ENCODE measurements around the gene GPR132. TPM values are rescaled to one million over a fixed set of nuclear protein-coding genes. Genes with fewer than 3 reads are reported as not detected.

GPR132 gene
- total and polyA plus RNA-seq, 2 donors (not counting 1 experiment from before 2014, with no cell fraction given), result 38.6 to 54.5 TPM

GRCh38 chr14:105045710-105046326 is 19.4 kb downstream of the GPR132 start:
- Mint-ChIP-seq H3K4me3 (peak overlapping the region; percentile 1), H3K9me3 (ENCODE audit: insufficient read depth) (no peaks in the 10 kb centered on the region), H3K27ac (peak overlapping the region; percentile 28), H3K4me1 (peaks cover 10% of the 10 kb centered on the region), H3K27me3 (no peaks in the 10 kb centered on the region)
- H3K27me3 ChIP-seq (replicated peaks in 1 of 4; ENCODE audit: control extremely low read depth in 1 of 4, control insufficient read depth in 3 of 4, insufficient read depth in 4 of 4, low read length in 3 of 4), result peaks cover 0 to 9% (median 0%) of the 10 kb centered on the region in 4 experiments
- POLR2A ChIA-PET, result interaction anchor here (0.7 to 1.8 kb wide), 4 partner anchors 16 to 154 kb away, joined by 3 to 7 read pairs (median 5); partner anchors contain the start of gene CLBA1
- H4K20me1 ChIP-seq (ENCODE audit: control insufficient read depth, insufficient read depth, low read length, poor library complexity, severe bottlenecking), result peaks cover 37% of the 10 kb centered on the region
- H3K4me2 ChIP-seq (replicated peaks; ENCODE audit: low read depth, low read length, poor library complexity, severe bottlenecking), result peak overlapping the region; percentile 65
- peaks cover 0 to 3% (median 0%) of the 10 kb centered on the region in 3 donors for H3K9me3 ChIP-seq (ENCODE audit: control extremely low read depth in 1 of 3, control insufficient read depth in 2 of 3, insufficient read depth in 1 of 3, low read length in 2 of 3)
- DNase-seq (peak; percentile 95), ATAC-seq (ENCODE audit: low read depth) (peak; percentile 94)
- peaks cover 0 to 17% of the 10 kb centered on the region in 2 experiments for H3K36me3 ChIP-seq (replicated peaks in 1 of 2; ENCODE audit: control extremely low read depth in 1 of 2, control insufficient read depth in 1 of 2, extremely low read depth in 1 of 2, insufficient read depth in 2 of 2, low read length in 1 of 2)
- no peak overlapping the region for H2AFZ ChIP-seq (ENCODE audit: insufficient read depth, low read depth, low read length, poor library complexity, severe bottlenecking)
- peak; percentile 100 for TF ChIP-seq CTCF (IDR thresholded peaks at IDR 0.05)
- TF ChIP-seq EZH2 (IDR thresholded peaks at IDR 0.05; ENCODE audit: borderline replicate concordance, insufficient read depth, low read depth, low read length, poor library complexity, severe bottlenecking), result no peak
- H3K27ac ChIP-seq (ENCODE audit: low read length in 2 of 2), result peak overlapping the region; percentile 11 to 24
- H3K9ac ChIP-seq (ENCODE audit: low read length), result no peak overlapping the region
- no peak overlapping the region for H3K4me3 ChIP-seq (ENCODE audit: control extremely low read depth in 1 of 5, extremely low read depth in 1 of 5, insufficient read depth in 1 of 5, low read depth in 2 of 5, low read length in 4 of 5)
- intact Hi-C loops (cut with micrococcal nuclease), result loop anchor here (1.0 to 2.0 kb wide), 6 partner anchors 19 to 70 kb away; partner anchors contain the start of genes CDCA4, CLBA1 and GPR132
- WGBS (ENCODE audit: insufficient coverage), result 9% methylated on average over 41 of the region's 42 CpGs
- H3K4me1 ChIP-seq (ENCODE audit: control insufficient read depth in 2 of 2, insufficient read depth in 2 of 2, low read length in 2 of 2), result peaks cover 5 to 18% of the 10 kb centered on the region in 2 donors
- H3K79me2 ChIP-seq (ENCODE audit: control insufficient read depth, insufficient read depth, low read length), result peaks cover 7% of the 10 kb centered on the region
- CTCF ChIA-PET, result interaction anchor here (0.7 to 9.8 kb wide), 36 partner anchors 10 to 557 kb away, joined by 3 to 132 read pairs (median 6); partner anchors contain the start of genes CDCA4, CLBA1, GPR132 and PLD4

GRCh38 chr14:105043641-105044040 is 21.6 kb downstream of the GPR132 start:
- ATAC-seq (ENCODE audit: low read depth) (no peak), DNase-seq (peak; percentile 8)
- Mint-ChIP-seq H3K4me3 (no peak overlapping the region), H3K9me3 (ENCODE audit: insufficient read depth) (no peaks in the 10 kb centered on the region), H3K27me3 (no peaks in the 10 kb centered on the region), H3K4me1 (peaks cover 10% of the 10 kb centered on the region), H3K27ac (no peak overlapping the region)
- no peak overlapping the region for H2AFZ ChIP-seq (ENCODE audit: insufficient read depth, low read depth, low read length, poor library complexity, severe bottlenecking)
- TF ChIP-seq CTCF (IDR thresholded peaks at IDR 0.05), result no peak
- no peak for TF ChIP-seq EZH2 (IDR thresholded peaks at IDR 0.05; ENCODE audit: borderline replicate concordance, insufficient read depth, low read depth, low read length, poor library complexity, severe bottlenecking)
- peaks cover 5 to 18% of the 10 kb centered on the region in 2 donors for H3K4me1 ChIP-seq (ENCODE audit: control insufficient read depth in 2 of 2, insufficient read depth in 2 of 2, low read length in 2 of 2)
- no peak overlapping the region for H3K4me3 ChIP-seq (ENCODE audit: control extremely low read depth in 1 of 5, extremely low read depth in 1 of 5, insufficient read depth in 1 of 5, low read depth in 2 of 5, low read length in 4 of 5)
- H3K27ac ChIP-seq (ENCODE audit: low read length in 2 of 2), result no peak overlapping the region
- H3K9me3 ChIP-seq (ENCODE audit: control extremely low read depth in 1 of 3, control insufficient read depth in 2 of 3, insufficient read depth in 1 of 3, low read length in 2 of 3), result peaks cover 0 to 3% (median 0%) of the 10 kb centered on the region in 3 donors
- H4K20me1 ChIP-seq (ENCODE audit: control insufficient read depth, insufficient read depth, low read length, poor library complexity, severe bottlenecking), result peaks cover 16% of the 10 kb centered on the region
- ChIA-PET POLR2A (no interaction called here), CTCF (interaction anchor here (0.7 to 9.8 kb wide), 14 partner anchors 11 to 149 kb away, joined by 3 to 132 read pairs (median 20); partner anchors contain the start of genes CDCA4 and GPR132)
- peaks cover 0 to 9% (median 0%) of the 10 kb centered on the region in 4 experiments for H3K27me3 ChIP-seq (replicated peaks in 1 of 4; ENCODE audit: control extremely low read depth in 1 of 4, control insufficient read depth in 3 of 4, insufficient read depth in 4 of 4, low read length in 3 of 4)
- intact Hi-C loops (cut with micrococcal nuclease), result loop anchor here (2.0 kb wide), 2 partner anchors 21 to 59 kb away; partner anchors contain the start of genes CLBA1 and GPR132
- 86% methylated on average over 7 of the region's 7 CpGs for WGBS (ENCODE audit: insufficient coverage)
- no peaks in the 10 kb centered on the region for H3K36me3 ChIP-seq (replicated peaks in 1 of 2; ENCODE audit: control extremely low read depth in 1 of 2, control insufficient read depth in 1 of 2, extremely low read depth in 1 of 2, insufficient read depth in 2 of 2, low read length in 1 of 2)
- H3K9ac ChIP-seq (ENCODE audit: low read length), result no peak overlapping the region
- no peaks in the 10 kb centered on the region for H3K79me2 ChIP-seq (ENCODE audit: control insufficient read depth, insufficient read depth, low read length)
- no peak overlapping the region for H3K4me2 ChIP-seq (replicated peaks; ENCODE audit: low read depth, low read length, poor library complexity, severe bottlenecking)
